Bronchial smooth muscle cell (primary cell): ENCODE measurements around the gene UBE2M. TPM values are rescaled to one million over a fixed set of nuclear protein-coding genes. Genes with fewer than 3 reads are reported as not detected.

Experiments used
- total RNA-seq: library from RNA; depleted of rRNA; stranded (reverse); fragments of >200 nt; gene quantifications from 2 replicates; pipeline ENCODE4 v1.2.1, GENCODE V29; 2014

Gene UBE2M
- 69.5 and 80.7 TPM in 2 replicates for total RNA-seq

DNA sequence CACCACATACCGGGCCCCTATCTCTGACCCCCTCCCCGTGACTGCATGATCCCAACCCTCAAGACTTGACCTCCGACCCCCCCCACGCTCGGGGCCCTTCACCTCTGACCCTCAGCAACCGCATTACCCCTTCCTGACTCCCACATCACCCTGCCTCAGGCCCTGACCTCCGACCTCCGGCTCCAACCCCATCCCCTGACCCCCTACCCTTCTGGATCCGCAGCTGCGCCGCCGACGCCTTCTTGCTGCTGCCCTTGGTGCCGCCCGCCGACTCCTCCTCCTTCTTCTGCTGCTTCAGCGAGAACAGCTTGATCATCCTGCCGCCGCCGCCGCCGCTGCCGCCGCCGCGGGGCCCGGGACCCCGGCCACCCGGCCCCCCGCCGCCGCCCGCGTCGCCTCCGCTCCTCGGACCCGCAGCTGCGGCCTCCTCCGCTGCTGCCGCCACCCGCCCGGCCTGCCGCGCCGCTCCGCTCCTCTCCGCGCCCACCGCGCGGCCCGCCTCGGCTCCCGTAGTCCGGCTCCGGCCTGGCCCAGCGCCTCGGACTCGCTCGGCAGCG is at the start of gene UBE2M:
UBE2M (minus strand) TSS at position 546 of the 557 bp plus-strand sequence; CDS start at position 316, 230 bp downstream.

DNA sequence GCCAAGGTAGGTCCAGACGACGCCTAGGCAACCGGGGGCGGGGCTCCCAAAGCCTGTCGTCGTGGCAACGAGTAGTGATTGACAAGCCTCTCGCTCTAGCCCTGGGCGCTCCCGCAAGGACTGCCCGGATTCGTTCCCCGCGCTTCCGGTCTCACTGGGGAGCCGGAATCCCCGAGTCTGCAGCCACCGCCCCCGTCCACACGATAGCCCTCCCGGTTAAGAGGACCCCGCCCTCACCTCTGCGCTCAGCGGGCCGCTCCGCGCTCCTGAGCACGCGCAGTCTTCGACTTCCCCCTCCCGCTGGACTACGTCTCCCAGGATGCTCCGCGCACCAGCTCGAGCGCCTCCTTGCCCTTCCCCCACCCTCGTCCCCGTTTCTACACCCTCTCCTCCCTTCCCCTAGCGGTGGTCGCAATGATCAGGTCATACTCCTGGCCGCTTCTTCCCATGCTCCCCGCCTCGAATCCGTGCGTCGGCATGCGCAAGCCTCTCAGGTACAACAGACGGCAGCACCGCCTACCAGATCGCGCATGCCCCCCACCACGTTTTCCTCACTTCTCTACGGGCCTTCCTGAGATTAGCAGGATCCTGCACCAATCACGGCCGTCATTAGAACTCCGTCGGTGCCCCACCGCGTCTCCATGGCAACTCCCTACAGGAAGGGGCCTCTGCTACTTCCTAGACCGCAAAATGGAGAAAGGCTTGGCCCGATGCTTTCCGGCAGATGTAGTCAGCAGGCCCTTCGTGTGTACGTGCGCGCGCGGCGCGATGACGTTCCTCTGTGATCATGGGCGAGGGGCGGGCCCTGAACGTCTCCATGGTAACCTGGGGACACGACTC is 14.6 kb upstream of the UBE2M start, which contains the start of gene MZF1:
MZF1 (minus strand) TSS at position 518 of the 840 bp plus-strand sequence. CDS start 1,946 bp downstream, outside the sequence.

DNA sequence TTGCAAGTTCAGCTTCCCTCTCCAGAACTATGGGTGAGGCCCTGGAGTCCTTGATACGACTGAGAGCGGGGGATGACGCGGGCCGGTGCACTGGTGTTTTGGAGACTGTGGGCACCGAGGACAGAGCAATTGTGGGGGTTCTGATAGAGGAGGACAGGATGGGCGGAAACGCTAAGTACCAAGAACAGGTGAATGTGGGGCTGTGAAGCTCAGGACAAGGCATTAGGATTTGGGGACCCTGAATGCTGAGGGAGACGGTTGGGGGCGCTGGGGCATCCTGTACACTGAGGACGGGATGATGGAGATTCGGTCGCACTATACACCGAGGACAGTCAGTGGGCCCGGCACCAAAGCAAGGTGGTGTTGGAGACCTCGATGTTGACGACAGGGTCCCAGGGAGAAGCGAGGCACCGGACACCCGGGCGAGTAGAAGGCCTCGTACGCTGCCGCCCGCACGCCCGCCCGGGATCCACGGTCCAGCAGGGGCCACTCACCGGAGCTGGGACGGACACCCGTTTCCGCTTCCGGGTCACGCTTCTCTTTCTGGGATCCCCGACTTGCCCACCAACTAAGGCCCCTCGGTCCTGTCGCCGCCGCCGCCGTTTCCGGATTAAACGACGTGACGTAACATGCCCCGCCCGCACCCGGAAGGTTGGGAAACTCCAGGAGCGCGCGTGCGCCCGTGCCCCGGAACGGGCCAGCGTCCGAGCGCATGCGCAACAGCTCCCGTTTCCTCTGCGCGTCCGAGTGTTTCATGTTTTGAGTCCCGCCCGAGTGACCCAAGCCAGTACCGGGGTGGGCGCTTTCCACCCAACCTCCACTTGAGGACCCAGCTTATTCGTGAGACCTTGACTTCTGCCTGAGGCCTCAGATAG is 3.7 kb downstream of the UBE2M start, which contains the start of gene CHMP2A:
CHMP2A (minus strand) TSS at position 612 of the 875 bp plus-strand sequence. CDS start 893 bp downstream, outside the sequence.

DNA sequence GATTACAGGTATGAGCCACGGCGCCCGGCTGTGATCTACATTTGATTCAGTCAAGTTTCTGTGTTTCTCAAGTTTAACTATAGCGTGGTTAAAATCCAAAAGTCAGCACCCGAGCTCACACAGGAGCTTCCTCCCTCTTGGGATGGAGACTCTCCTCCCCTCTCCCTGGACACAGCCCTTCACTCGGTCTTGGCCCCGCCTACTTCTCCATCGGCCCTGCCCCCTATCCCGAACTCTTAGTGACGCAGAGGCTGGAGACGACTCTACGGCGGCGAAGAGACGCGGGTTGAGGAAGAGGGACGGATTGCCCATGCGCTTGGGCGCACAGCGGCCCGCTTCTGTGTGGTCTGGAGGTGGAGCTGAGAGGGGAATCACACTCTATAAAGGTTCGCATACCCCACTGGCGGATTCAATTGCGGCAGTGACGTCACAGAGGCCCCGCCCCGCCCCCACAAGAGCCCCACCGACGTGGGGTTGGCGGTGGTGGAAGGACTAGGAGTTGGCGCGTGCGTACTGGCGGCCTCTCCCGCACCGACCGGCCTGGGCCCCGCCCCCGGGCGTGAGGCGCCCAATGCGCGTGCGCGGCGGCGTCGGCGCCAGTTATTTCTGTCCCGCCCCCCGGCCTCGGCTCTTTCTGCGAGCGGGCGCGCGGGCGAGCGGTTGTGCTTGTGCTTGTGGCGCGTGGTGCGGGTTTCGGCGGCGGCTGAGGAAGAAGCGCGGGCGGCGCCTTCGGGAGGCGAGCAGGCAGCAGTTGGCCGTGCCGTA is 14.4 kb downstream of the UBE2M start, which contains the start of gene TRIM28:
TRIM28 (plus strand) TSS at position 239 of the 765 bp plus-strand sequence. CDS start 694 bp downstream, outside the sequence.

DNA sequence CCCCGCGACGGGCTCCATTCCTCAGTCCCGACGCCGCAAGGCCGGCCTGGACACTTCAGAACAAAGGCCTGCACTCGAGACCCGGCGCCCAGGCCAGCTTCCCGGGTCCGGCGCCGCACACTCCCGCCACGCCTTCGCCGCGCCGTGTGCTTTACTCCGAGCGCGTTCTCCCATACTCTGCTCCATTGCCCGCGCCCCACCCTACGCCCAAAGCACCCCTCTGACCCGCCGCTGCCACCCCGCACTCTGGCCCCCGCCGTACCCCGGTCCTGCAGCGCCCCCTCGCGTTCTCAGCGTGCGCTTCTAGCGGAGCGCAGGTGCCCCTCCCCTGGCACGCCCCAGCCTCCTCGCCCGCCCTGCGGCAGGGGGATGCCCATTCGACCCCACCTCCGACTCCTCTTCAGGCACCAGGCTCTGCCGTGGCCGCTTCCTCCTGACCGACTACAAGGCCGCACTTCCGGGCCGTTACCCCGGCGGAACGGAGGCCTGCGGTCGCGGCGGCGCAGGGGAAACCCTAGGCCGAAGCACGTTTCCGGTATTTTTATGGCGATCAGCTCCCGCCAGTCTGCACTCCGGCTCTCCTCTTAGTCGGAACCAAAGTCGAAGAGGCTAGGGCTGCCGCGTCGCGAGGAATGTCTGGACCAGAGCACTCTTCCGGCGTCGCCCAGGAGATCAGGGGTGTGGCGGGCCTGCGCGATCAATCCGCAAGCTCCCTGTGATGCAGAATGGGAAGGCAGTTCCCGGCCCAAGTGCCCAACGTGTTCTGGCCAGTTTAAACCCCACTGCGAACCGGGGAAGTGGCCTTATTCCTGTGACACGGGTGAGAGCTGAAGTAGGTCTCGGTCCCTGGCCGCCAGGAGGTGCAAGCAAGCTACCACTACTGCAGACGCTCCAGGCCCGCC is 38.8 kb downstream of the UBE2M start, which contains the start of gene ZBTB45:
ZBTB45 (minus strand) TSS at position 456 of the 902 bp plus-strand sequence. CDS start 2,137 bp downstream, outside the sequence.

DNA sequence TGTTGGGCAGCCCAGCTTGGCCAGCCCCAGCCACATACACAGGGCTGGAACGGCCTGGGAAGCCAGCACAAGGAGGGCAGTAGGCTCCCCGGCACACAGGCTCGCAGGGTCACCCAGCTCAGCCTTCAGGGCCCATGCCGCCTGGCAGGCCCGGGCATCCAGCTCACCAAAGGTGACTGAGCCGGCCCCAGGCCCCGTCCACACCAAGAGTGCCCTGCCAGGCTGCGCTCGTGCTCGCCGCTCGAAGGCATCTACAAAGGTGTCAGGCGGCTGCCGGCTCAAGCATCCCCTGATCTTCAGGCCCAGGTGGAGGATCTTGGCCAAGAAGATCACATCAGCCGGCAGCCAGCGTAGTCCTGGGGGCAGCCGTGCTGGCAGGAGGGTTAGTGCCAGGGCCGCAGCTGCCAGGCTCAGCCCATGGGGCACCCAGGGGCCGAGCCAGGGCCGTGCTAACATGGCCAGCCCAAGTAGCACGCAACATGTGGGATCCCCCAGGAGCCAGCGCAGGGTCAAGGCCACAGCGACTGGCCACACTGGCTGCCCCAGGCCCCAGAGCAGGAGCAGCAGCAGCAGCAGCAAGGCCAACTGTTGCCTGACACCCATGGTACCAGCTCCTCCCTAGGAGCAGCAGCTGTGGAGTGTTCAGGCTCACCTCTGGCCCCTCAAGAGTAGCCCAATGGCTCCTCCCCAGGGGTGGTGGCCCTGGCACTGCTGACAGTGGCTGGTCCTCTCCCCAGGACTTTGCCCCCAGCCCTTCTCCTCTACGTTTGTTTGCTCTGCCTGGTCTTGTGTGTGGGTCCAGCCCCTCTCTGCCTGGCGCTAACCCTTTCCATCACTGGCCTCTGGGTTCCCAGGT is 46.8 kb downstream of the UBE2M start, which contains the start of gene SLC27A5:
SLC27A5 (minus strand) TSS at position 640 of the 856 bp plus-strand sequence; CDS start at position 603, 37 bp downstream.

Other genes starting within 250 kb of the UBE2M start
- gene ZSCAN22, start 231.6 kb downstream of the UBE2M start, total RNA-seq = 1.4 and 2.9 TPM in 2 replicates
- 13.9 and 19.7 TPM in 2 replicates for gene A1BG, start 205.1 kb downstream of the UBE2M start, total RNA-seq
- gene ZNF497, start 195.9 kb downstream of the UBE2M start, total RNA-seq = 0.79 and 1.7 TPM in 2 replicates
- gene ZNF837, start 177.6 kb downstream of the UBE2M start, total RNA-seq = 1.2 and 2.0 TPM in 2 replicates
- 2,454 and 4,367 TPM in 2 replicates for gene RPS5, start 171.3 kb downstream of the UBE2M start, total RNA-seq
- 0.16 and 0.17 TPM in 2 replicates for gene RNF225, start 163.0 kb downstream of the UBE2M start, total RNA-seq
- gene ZNF584, start 150.0 kb downstream of the UBE2M start, total RNA-seq = 12.6 and 12.7 TPM in 2 replicates
- 9.1 and 10.4 TPM in 2 replicates for gene ZNF132, start 118.5 kb downstream of the UBE2M start, total RNA-seq
- gene ZNF324B, start 107.0 kb downstream of the UBE2M start, total RNA-seq = 8.0 and 11.3 TPM in 2 replicates
- gene ZNF324, start 91.5 kb downstream of the UBE2M start, total RNA-seq = 9.9 and 15.6 TPM in 2 replicates
- gene ZNF446, start 82.3 kb downstream of the UBE2M start, total RNA-seq = 6.0 and 8.5 TPM in 2 replicates
- 10.1 and 14.0 TPM in 2 replicates for gene SLC27A5, start 46.6 kb downstream of the UBE2M start, total RNA-seq
- gene ZBTB45, start 38.8 kb downstream of the UBE2M start, total RNA-seq = 5.8 and 7.2 TPM in 2 replicates
- 355 and 415 TPM in 2 replicates for gene TRIM28, start 14.5 kb downstream of the UBE2M start, total RNA-seq
- gene CHMP2A, start 3.5 kb downstream of the UBE2M start, total RNA-seq = 177 and 204 TPM in 2 replicates
- gene MZF1, start 14.7 kb upstream of the UBE2M start, total RNA-seq = 12.8 and 19.1 TPM in 2 replicates